GM10266 (cell line): ENCODE measurements around the gene LMBRD1.
"Not testable (repeated sequence)": the region's sequence is repeated elsewhere in the genome, so short reads cannot be mapped to it uniquely, and the experiment has no call there.

ENCODE experiments used
- DNase-seq: peaks from one replicate; pipeline ENCODE4 v3.0.0; 2012; ENCODE audit errors: extremely low spot score
- CTCF ChIP-seq: IDR thresholded peaks from 2 replicates; pipeline ENCODE4 v1.5.1; 2012; ENCODE audit warnings: mild to moderate bottlenecking, low read depth; ENCODE audit not compliant: control insufficient read depth, insufficient read depth; ENCODE audit errors: missing control alignments

LMBRD1 gene

GRCh38 chr6:69680302-69680701, 116.5 kb downstream of the LMBRD1 start:
- TF ChIP-seq CTCF, result no peak
- no peak for DNase-seq

GRCh38 chr6:69673298-69673697, 123.5 kb downstream of the LMBRD1 start:
- TF ChIP-seq CTCF, result no peak
- no peak for DNase-seq

DNA sequence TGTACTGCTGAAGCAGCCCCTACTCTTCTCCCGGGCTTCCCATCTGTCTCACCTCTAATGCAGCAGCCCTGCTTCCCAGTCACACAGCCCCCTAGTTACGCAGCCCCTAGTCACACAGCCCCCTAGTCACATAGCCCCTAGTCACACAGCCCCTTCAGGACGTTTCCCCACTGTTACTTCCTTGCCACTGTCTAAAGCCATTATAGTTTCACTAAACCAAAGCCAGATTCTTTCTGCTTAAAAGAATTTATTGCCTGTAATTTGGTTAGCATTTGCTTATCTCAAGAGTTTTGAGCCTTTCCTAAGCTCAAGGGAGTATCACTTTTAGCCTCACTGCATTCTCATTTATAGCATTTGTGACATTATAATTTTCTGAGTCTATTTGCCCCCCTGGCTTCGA, 127.9 kb downstream of the LMBRD1 start:
- DNase-seq, result no peak

GRCh38 chr6:69666779-69667178, 130.0 kb downstream of the LMBRD1 start:
- not testable (repeated sequence) for DNase-seq

More for the DNA sequence above, 127.9 kb downstream of the LMBRD1 start:
- TF ChIP-seq CTCF, result no peak

GRCh38 chr6:69665437-69665836, 131.4 kb downstream of the LMBRD1 start:
- TF ChIP-seq CTCF, result no peak
- DNase-seq, result no peak

- no peak for DNase-seq
- no peak for TF ChIP-seq CTCF
Observed at GRCh38 chr6:69664551-69664950, 132.3 kb downstream of the LMBRD1 start.

DNA sequence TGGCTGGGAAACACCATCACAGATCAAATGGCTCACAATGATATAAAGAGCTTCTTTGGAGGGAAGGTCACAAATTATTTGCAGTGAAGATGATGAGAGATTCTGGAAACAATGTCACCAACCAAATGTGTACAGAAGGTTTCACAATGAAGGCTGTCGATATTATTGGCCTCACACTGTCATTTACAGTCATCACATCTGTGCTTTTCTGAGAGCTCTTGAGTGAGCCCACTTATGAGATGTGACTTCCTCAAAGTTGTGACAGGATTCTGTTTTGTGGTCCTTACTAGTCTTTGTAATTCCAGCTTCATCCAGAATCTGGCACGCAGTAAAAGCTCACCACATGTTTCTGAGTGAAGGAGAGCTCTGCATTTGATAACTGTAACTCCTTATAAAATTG, 133.6 kb downstream of the LMBRD1 start:
- DNase-seq, result no peak
- no peak for TF ChIP-seq CTCF

- no peak for DNase-seq
- no peak for TF ChIP-seq CTCF
Observed at GRCh38 chr6:69650703-69651102, 146.1 kb downstream of the LMBRD1 start.
